Karpas-422 (cell line): Measurements from ENCODE around the gene SIX5. TPM values are rescaled to one million over a fixed set of nuclear protein-coding genes. Genes with fewer than 3 reads are reported as not detected.

Experiments
- DNase-seq: peaks from one replicate; pipeline ENCODE4 v3.0.0-alpha.2; 2015
- H2AFZ ChIP-seq: fragments of 200-600 bp; sonication (generic); 2 replicates; pipeline ENCODE4 v1.6.1; 2014; ENCODE audit warnings: antibody characterized with exemption, low read length, mixed read lengths
- H3K27ac ChIP-seq: fragments of 200-600 bp; sonication (generic); 2 replicates; pipeline ENCODE4 v1.5.1; 2014; ENCODE audit warnings: mild to moderate bottlenecking, low read length, moderate library complexity
- H3K27me3 ChIP-seq: fragments of 200-600 bp; sonication (generic); 2 replicates; pipeline ENCODE4 v1.6.1; 2014; ENCODE audit warnings: low read length, mixed read lengths
- H3K36me3 ChIP-seq: fragments of 200-600 bp; sonication (generic); 2 replicates; pipeline ENCODE4 v1.6.1; 2014; ENCODE audit warnings: low read length, mixed read lengths; ENCODE audit not compliant: insufficient read depth
- H3K4me1 ChIP-seq: fragments of 200-600 bp; sonication (generic); 2 replicates; pipeline ENCODE4 v1.6.1; 2014; ENCODE audit warnings: mild to moderate bottlenecking, low read length, mixed read lengths
- H3K4me2 ChIP-seq: fragments of 200-600 bp; sonication (generic); 2 replicates; pipeline ENCODE4 v1.6.1; 2014; ENCODE audit warnings: low read length, low read depth, mild to moderate bottlenecking; ENCODE audit not compliant: poor library complexity, severe bottlenecking
- H3K4me3 ChIP-seq: fragments of 200-600 bp; sonication (generic); 2 replicates; pipeline ENCODE4 v1.5.1; 2014; ENCODE audit warnings: mild to moderate bottlenecking, antibody characterized with exemption, low read length, mixed read lengths
- H3K79me2 ChIP-seq: fragments of 200-600 bp; sonication (generic); 2 replicates; pipeline ENCODE4 v1.6.1; 2014; ENCODE audit warnings: mild to moderate bottlenecking, low read length, mixed read lengths
- H3K9ac ChIP-seq: fragments of 200-600 bp; sonication (generic); 2 replicates; pipeline ENCODE4 v1.6.0; 2014; ENCODE audit warnings: low read length
- H3K9me2 ChIP-seq: fragments of 200-600 bp; sonication (generic), shearing (Covaris generic); replicated peaks from 2 replicates; pipeline ENCODE4 v1.6.0; 2014; ENCODE audit warnings: mild to moderate bottlenecking, low read length, moderate library complexity; ENCODE audit not compliant: insufficient read depth
- H3K9me3 ChIP-seq: fragments of 300-700, 200-600 bp; sonication (generic); 2 replicates; pipeline ENCODE4 v1.6.1; 2014; ENCODE audit warnings: low read length, mixed read lengths
- H4K20me1 ChIP-seq: fragments of 200-600 bp; sonication (generic); 2 replicates; pipeline ENCODE4 v1.6.1; 2014; ENCODE audit warnings: mild to moderate bottlenecking, antibody characterized with exemption, low read length, low read depth; ENCODE audit not compliant: insufficient read depth
- total RNA-seq: library from RNA; depleted of rRNA; stranded (reverse); fragments of >200 nt; shearing (Covaris generic); gene quantifications from 2 replicates; pipeline ENCODE4 v1.2.3, GENCODE V29; 2014; ENCODE audit warnings: low replicate concordance

SIX5 gene
- total RNA-seq, 1 experiment from 2014 or later: 2.6 TPM

- no peaks in the 10 kb centered on the region for H3K79me2 ChIP-seq
- no peak overlapping the region for H3K4me2 ChIP-seq
- H3K9me2 ChIP-seq: no peaks in the 10 kb centered on the region
- H3K36me3 ChIP-seq: peaks cover 4% of the 10 kb centered on the region; the same call in 1 of the 2 replicates
- no peak for DNase-seq
- H3K27ac ChIP-seq: no peak overlapping the region
- no peak overlapping the region for H2AFZ ChIP-seq
- no peaks in the 10 kb centered on the region for H3K9me3 ChIP-seq
- H3K27me3 ChIP-seq: no peaks in the 10 kb centered on the region
- peaks cover 12% of the 10 kb centered on the region; the same call in 1 of the 2 replicates for H4K20me1 ChIP-seq
- no peak overlapping the region for H3K9ac ChIP-seq
- peaks cover 14% of the 10 kb centered on the region for H3K4me1 ChIP-seq
- no peak overlapping the region for H3K4me3 ChIP-seq
Observed at GRCh38 chr19:45781214-45782161, 12.4 kb upstream of the SIX5 start.

GRCh38 chr19:45780448-45781213 lies 11.6 kb upstream of the SIX5 start:
- no peak overlapping the region for H3K4me2 ChIP-seq
- H3K9me3 ChIP-seq: no peaks in the 10 kb centered on the region
- no peaks in the 10 kb centered on the region for H3K9me2 ChIP-seq
- no peak overlapping the region for H3K4me3 ChIP-seq
- no peaks in the 10 kb centered on the region for H3K27me3 ChIP-seq
- DNase-seq: no peak
- H3K9ac ChIP-seq: no peak overlapping the region
- H4K20me1 ChIP-seq: peaks cover 10% of the 10 kb centered on the region; the same call in 1 of the 2 replicates
- H2AFZ ChIP-seq: no peak overlapping the region
- peaks cover 14% of the 10 kb centered on the region for H3K4me1 ChIP-seq
- H3K36me3 ChIP-seq: peaks cover 4% of the 10 kb centered on the region; the same call in 1 of the 2 replicates
- H3K27ac ChIP-seq: no peak overlapping the region
- no peaks in the 10 kb centered on the region for H3K79me2 ChIP-seq

GRCh38 chr19:45780146-45780447 lies 11.0 kb upstream of the SIX5 start:
- peaks cover 10% of the 10 kb centered on the region; the same call in 1 of the 2 replicates for H4K20me1 ChIP-seq
- H3K9ac ChIP-seq: no peak overlapping the region
- H3K4me1 ChIP-seq: peaks cover 14% of the 10 kb centered on the region
- no peak overlapping the region for H2AFZ ChIP-seq
- no peak overlapping the region for H3K4me2 ChIP-seq
- no peak overlapping the region for H3K4me3 ChIP-seq
- H3K9me3 ChIP-seq: no peaks in the 10 kb centered on the region
- H3K9me2 ChIP-seq: no peaks in the 10 kb centered on the region
- no peak for DNase-seq
- peaks cover 4% of the 10 kb centered on the region; the same call in 1 of the 2 replicates for H3K36me3 ChIP-seq
- H3K27me3 ChIP-seq: no peaks in the 10 kb centered on the region
- H3K79me2 ChIP-seq: no peaks in the 10 kb centered on the region
- no peak overlapping the region for H3K27ac ChIP-seq

- H2AFZ ChIP-seq: no peak overlapping the region
- H3K9me2 ChIP-seq: no peaks in the 10 kb centered on the region
- H4K20me1 ChIP-seq: peaks cover 10% of the 10 kb centered on the region; the same call in 1 of the 2 replicates
- H3K4me2 ChIP-seq: peak overlapping the region; percentile 58
- H3K9ac ChIP-seq: peak overlapping the region; percentile 44
- H3K27me3 ChIP-seq: no peaks in the 10 kb centered on the region
- H3K79me2 ChIP-seq: no peaks in the 10 kb centered on the region
- peaks cover 4% of the 10 kb centered on the region; the same call in 1 of the 2 replicates for H3K36me3 ChIP-seq
- peaks cover 14% of the 10 kb centered on the region for H3K4me1 ChIP-seq
- H3K27ac ChIP-seq: no peak overlapping the region
- H3K4me3 ChIP-seq: peak overlapping the region; percentile 38; the same call in 1 of the 2 replicates
- no peaks in the 10 kb centered on the region for H3K9me3 ChIP-seq
- peak; percentile 97 for DNase-seq
Observed at GRCh38 chr19:45779231-45780145, 10.4 kb upstream of the SIX5 start.

GRCh38 chr19:45778010-45778661 lies 9.1 kb upstream of the SIX5 start:
- Histone ChIP-seq H3K4me1 (peaks cover 14% of the 10 kb centered on the region), H3K9me3 (no peaks in the 10 kb centered on the region), H3K9me2 (no peaks in the 10 kb centered on the region), H2AFZ (no peak overlapping the region), H3K9ac (no peak overlapping the region), H3K4me2 (no peak overlapping the region), H4K20me1 (peaks cover 6% of the 10 kb centered on the region; the same call in 1 of the 2 replicates), H3K27me3 (no peaks in the 10 kb centered on the region), H3K27ac (no peak overlapping the region), H3K4me3 (no peak overlapping the region), H3K79me2 (no peaks in the 10 kb centered on the region), H3K36me3 (peaks cover 4% of the 10 kb centered on the region; the same call in 1 of the 2 replicates)
- DNase-seq: no peak

- DNase-seq: no peak
- no peaks in the 10 kb centered on the region for H3K79me2 ChIP-seq
- H3K9me3 ChIP-seq: no peaks in the 10 kb centered on the region
- H2AFZ ChIP-seq: no peak overlapping the region
- no peak overlapping the region for H3K27ac ChIP-seq
- H3K4me1 ChIP-seq: peaks cover 14% of the 10 kb centered on the region
- H3K27me3 ChIP-seq: no peaks in the 10 kb centered on the region
- H3K9ac ChIP-seq: no peak overlapping the region
- peaks cover 4% of the 10 kb centered on the region; the same call in 1 of the 2 replicates for H3K36me3 ChIP-seq
- H3K9me2 ChIP-seq: no peaks in the 10 kb centered on the region
- no peak overlapping the region for H3K4me3 ChIP-seq
- no peak overlapping the region for H3K4me2 ChIP-seq
- peaks cover 6% of the 10 kb centered on the region; the same call in 1 of the 2 replicates for H4K20me1 ChIP-seq
Observed at GRCh38 chr19:45777395-45777961, 8.4 kb upstream of the SIX5 start.

GRCh38 chr19:45774765-45775164 lies 5.7 kb upstream of the SIX5 start:
- Histone ChIP-seq H3K79me2 (no peaks in the 10 kb centered on the region), H3K4me3 (no peak overlapping the region), H3K9me2 (no peaks in the 10 kb centered on the region), H3K27me3 (no peaks in the 10 kb centered on the region), H2AFZ (no peak overlapping the region), H3K36me3 (peaks cover 4% of the 10 kb centered on the region; the same call in 1 of the 2 replicates), H3K4me2 (no peak overlapping the region), H3K9ac (no peak overlapping the region), H3K4me1 (peaks cover 21% of the 10 kb centered on the region), H3K9me3 (no peaks in the 10 kb centered on the region), H3K27ac (no peak overlapping the region), H4K20me1 (0 out of 2 replicates have a peak, but pooled peaks cover 3% of the 10 kb centered on the region)
- DNase-seq: no peak
